Mesenchymal stem cell (in vitro differentiated cells and primary cell): ENCODE measurements around the gene GFPT1.

Experiments
- DNase-seq: peaks from one replicate; pipeline ENCODE4 v3.0.0-alpha.2; 2013
- H2AFZ ChIP-seq: one replicate; pipeline ENCODE4 v1.6.1; 2013; ENCODE audit warnings: low read depth, mild to moderate bottlenecking, control low read depth, inconsistent platforms, low read length, moderate library complexity
- H2AK5ac ChIP-seq: 2 replicates; pipeline ENCODE4 v1.6.1; 2013; ENCODE audit warnings: low read length, moderate library complexity, mild to moderate bottlenecking, inconsistent platforms; ENCODE audit not compliant: severe bottlenecking
- H2BK120ac ChIP-seq: one replicate; pipeline ENCODE4 v1.6.1; 2013; ENCODE audit warnings: low read depth, mild to moderate bottlenecking, inconsistent platforms, low read length, moderate library complexity
- H2BK12ac ChIP-seq, 2 experiments: one replicate each; pipeline ENCODE4 v1.6.1; 2013; ENCODE audit warnings: inconsistent platforms in 2 of 2, low read length in 2 of 2, mild to moderate bottlenecking in 2 of 2, moderate library complexity in 2 of 2, control low read depth in 1 of 2
- H2BK15ac ChIP-seq: one replicate; pipeline ENCODE4 v1.6.1; 2013; ENCODE audit warnings: mild to moderate bottlenecking, low read depth, inconsistent platforms; ENCODE audit not compliant: poor library complexity, severe bottlenecking
- H2BK5ac ChIP-seq: 2 replicates; pipeline ENCODE4 v1.6.1; 2013; ENCODE audit warnings: low read depth, mild to moderate bottlenecking, low read length, control low read depth, inconsistent platforms; ENCODE audit not compliant: poor library complexity, severe bottlenecking
- H3K14ac ChIP-seq, 2 experiments: one replicate each; pipeline ENCODE4 v1.6.1; 2013; ENCODE audit warnings: inconsistent platforms in 2 of 2, low read length in 2 of 2, control low read depth in 1 of 2, mild to moderate bottlenecking in 1 of 2, moderate library complexity in 1 of 2
- H3K18ac ChIP-seq, 2 experiments: one replicate each; pipeline ENCODE4 v1.6.1; 2013; ENCODE audit warnings: inconsistent platforms in 2 of 2, low read length in 2 of 2, control low read depth in 1 of 2, low read depth in 1 of 2, mild to moderate bottlenecking in 1 of 2
- H3K23ac ChIP-seq, 2 experiments: one replicate each; pipeline ENCODE4 v1.6.1; 2013; ENCODE audit warnings: inconsistent platforms in 2 of 2, low read length in 2 of 2, mild to moderate bottlenecking in 2 of 2, moderate library complexity in 2 of 2, control low read depth in 1 of 2
- H3K27ac ChIP-seq: 2 replicates; pipeline ENCODE4 v1.5.1; 2013; ENCODE audit warnings: mild to moderate bottlenecking, moderate library complexity, low read length, control low read depth, inconsistent platforms; ENCODE audit not compliant: poor library complexity, severe bottlenecking
- H3K27me3 ChIP-seq, 2 experiments: 2 replicates each; pipeline versions ENCODE4 v1.6.1 to v1.7.0; 2013; ENCODE audit warnings: low read length in 2 of 2, mild to moderate bottlenecking in 2 of 2, moderate library complexity in 2 of 2, control low read depth in 1 of 2, inconsistent platforms in 1 of 2; ENCODE audit not compliant: control insufficient read depth in 1 of 2, insufficient read depth in 1 of 2
- H3K36me3 ChIP-seq, 2 experiments: 2 replicates each; pipeline versions ENCODE4 v1.6.1 to v1.7.0; 2013; ENCODE audit warnings: low read length in 2 of 2, control low read depth in 1 of 2, inconsistent platforms in 1 of 2, low read depth in 1 of 2, mild to moderate bottlenecking in 1 of 2; ENCODE audit not compliant: insufficient read depth in 2 of 2, control insufficient read depth in 1 of 2
- H3K4ac ChIP-seq, 2 experiments: one replicate each; pipeline ENCODE4 v1.6.1; 2013; ENCODE audit warnings: inconsistent platforms in 2 of 2, low read length in 2 of 2, mild to moderate bottlenecking in 2 of 2, moderate library complexity in 2 of 2, control low read depth in 1 of 2, low read depth in 1 of 2
- H3K4me1 ChIP-seq: 2 replicates; pipeline ENCODE4 v1.6.1; 2013; ENCODE audit warnings: low read depth, low read length, control low read depth; ENCODE audit not compliant: control insufficient read depth, insufficient read depth
- H3K4me2 ChIP-seq: 2 replicates; pipeline ENCODE4 v1.6.1; 2013; ENCODE audit warnings: low read length, mild to moderate bottlenecking, inconsistent platforms; ENCODE audit not compliant: poor library complexity, severe bottlenecking
- H3K4me3 ChIP-seq, 2 experiments: 2 replicates each; pipeline versions ENCODE4 v1.5.1 to v1.7.0; 2013; ENCODE audit warnings: low read length in 2 of 2, mild to moderate bottlenecking in 2 of 2, control low read depth in 1 of 2, low read depth in 1 of 2; ENCODE audit not compliant: insufficient read depth in 1 of 2
- H3K79me1 ChIP-seq: replicated peaks from 2 replicates; pipeline ENCODE4 v1.6.1; 2013; ENCODE audit warnings: mild to moderate bottlenecking, control low read depth, low read length, inconsistent platforms; ENCODE audit not compliant: poor library complexity, severe bottlenecking
- H3K9ac ChIP-seq: 2 replicates; pipeline ENCODE4 v1.7.0; 2013; ENCODE audit warnings: mild to moderate bottlenecking, low read length, moderate library complexity
- H3K9me3 ChIP-seq: 2 replicates; pipeline ENCODE4 v1.7.0; 2013; ENCODE audit warnings: mild to moderate bottlenecking, low read length; ENCODE audit not compliant: control insufficient read depth
- H4K8ac ChIP-seq: one replicate; pipeline ENCODE4 v1.6.1; 2013; ENCODE audit warnings: inconsistent platforms, mild to moderate bottlenecking, low read length, moderate library complexity
- H4K91ac ChIP-seq: one replicate; pipeline ENCODE4 v1.6.1; 2013; ENCODE audit warnings: mild to moderate bottlenecking, low read length, inconsistent platforms
- WGBS: methylation state at CpG from one replicate; pipeline ENCODE4 v1.1.7; 2013; ENCODE audit warnings: mixed read lengths; 5-methylcytosine and 5-hydroxymethylcytosine counted together

GFPT1 gene

DNA sequence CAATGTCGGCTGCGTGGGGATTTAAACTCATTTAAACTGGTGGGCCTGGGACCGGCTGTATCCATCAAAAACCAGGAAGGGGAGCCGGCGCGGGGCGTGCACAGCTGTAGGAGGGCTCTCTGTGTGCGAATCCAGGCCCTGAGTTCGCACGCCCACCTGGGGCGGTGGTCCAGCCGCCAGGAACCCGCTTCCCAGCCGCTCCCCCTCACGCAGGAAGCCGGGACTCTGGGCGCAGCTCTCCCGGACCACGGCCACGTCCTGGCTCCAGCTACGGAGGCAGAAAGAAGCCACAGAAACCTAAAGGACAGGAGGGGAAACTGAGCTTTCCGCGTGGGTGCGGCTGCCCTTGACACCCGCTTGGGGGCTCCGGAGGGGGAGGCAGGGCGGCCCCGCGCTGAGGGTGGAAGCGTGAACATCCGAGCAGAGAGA, 80.6 kb downstream of the GFPT1 start:
- Histone ChIP-seq H3K4me2 (peak overlapping the region; percentile 97), H3K4me1 (peaks cover 27% of the 10 kb centered on the region), H4K91ac (peak overlapping the region; percentile 90), H3K27ac (no peak overlapping the region), H4K8ac (peak overlapping the region; percentile 100), H3K23ac (peak overlapping the region in 1 of 2 experiments; percentile 78), H2BK15ac (peak overlapping the region; percentile 91), H3K27me3 (no peaks in the 10 kb centered on the region), H3K14ac (peak overlapping the region in 1 of 2 experiments; percentile 67), H3K18ac (peak overlapping the region; percentile 78 to 86), H2BK5ac (no peak overlapping the region), H3K4me3 (peak overlapping the region; percentile 64 to 83), H2AK5ac (no peak overlapping the region), H3K36me3 (peaks cover 0 to 8% of the 10 kb centered on the region in 2 experiments), H2BK12ac (peak overlapping the region; percentile 20 to 69), H3K9ac (peak overlapping the region; percentile 90), H2BK120ac (peak overlapping the region; percentile 100), H3K79me1 (no peaks in the 10 kb centered on the region), H3K9me3 (peaks cover 7% of the 10 kb centered on the region), H2AFZ (peak overlapping the region; percentile 76), H3K4ac (peak overlapping the region; percentile 93 to 99)
- DNase-seq: no peak
- 9% methylated on average over 26 of the region's 31 CpGs for whole genome bisulfite sequencing

DNA sequence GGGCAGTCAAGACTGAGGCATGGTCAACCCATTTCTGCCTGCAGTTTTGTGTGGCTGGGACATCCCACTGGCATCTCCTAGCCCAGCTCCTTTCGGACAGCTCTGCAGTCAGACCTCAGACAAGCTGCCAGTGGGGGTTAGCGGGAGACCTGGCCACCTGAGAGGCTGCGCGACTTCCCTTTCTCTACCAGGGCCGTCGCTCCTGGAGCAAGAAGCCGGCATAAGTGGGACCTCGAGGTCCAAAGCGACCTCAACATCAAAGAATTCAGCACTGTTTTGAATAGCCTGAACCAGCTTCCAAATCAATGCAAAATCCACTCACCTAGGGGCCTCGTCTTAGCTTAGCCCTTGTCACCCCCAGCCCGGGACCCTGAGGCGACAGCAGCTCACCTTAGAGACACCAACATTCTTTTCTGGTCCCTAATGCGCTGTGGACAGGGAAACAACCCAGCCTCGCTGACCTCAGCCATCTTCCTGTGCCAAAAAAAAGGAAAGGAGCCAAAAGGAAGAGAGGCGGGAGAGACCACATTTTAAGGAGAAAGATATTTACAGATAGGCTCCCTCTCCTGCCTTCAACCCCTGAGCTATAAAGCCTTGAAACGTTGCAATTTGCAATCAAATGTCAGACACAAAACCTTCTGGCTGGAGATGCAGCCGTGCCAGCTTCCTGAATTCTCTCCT, 81.2 kb downstream of the GFPT1 start:
- peak overlapping the region; percentile 97 for H3K4me2 ChIP-seq
- peak overlapping the region; percentile 100 for H4K8ac ChIP-seq
- no peak overlapping the region for H3K27ac ChIP-seq
- H3K4me1 ChIP-seq: peaks cover 27% of the 10 kb centered on the region
- H2BK15ac ChIP-seq: peak overlapping the region; percentile 96
- H3K36me3 ChIP-seq: peaks cover 0 to 8% of the 10 kb centered on the region in 2 experiments
- no peak overlapping the region for H2BK5ac ChIP-seq
- peak overlapping the region; percentile 78 to 86 for H3K18ac ChIP-seq
- WGBS: 53% methylated on average over 16 of the region's 17 CpGs
- peak overlapping the region; percentile 90 for H3K9ac ChIP-seq
- H3K9me3 ChIP-seq: peaks cover 7% of the 10 kb centered on the region
- DNase-seq: no peak
- H2BK120ac ChIP-seq: peak overlapping the region; percentile 100
- no peaks in the 10 kb centered on the region for H3K79me1 ChIP-seq
- H2BK12ac ChIP-seq: peak overlapping the region; percentile 20 to 69
- H3K14ac ChIP-seq: no peak overlapping the region
- H3K4me3 ChIP-seq: peak overlapping the region in 1 of 2 experiments; percentile 83
- H2AK5ac ChIP-seq: peak overlapping the region; percentile 57
- H4K91ac ChIP-seq: peak overlapping the region; percentile 90
- H3K23ac ChIP-seq: peak overlapping the region in 1 of 2 experiments; percentile 78
- peak overlapping the region; percentile 93 to 99 for H3K4ac ChIP-seq
- no peak overlapping the region for H2AFZ ChIP-seq
- no peaks in the 10 kb centered on the region for H3K27me3 ChIP-seq

DNA sequence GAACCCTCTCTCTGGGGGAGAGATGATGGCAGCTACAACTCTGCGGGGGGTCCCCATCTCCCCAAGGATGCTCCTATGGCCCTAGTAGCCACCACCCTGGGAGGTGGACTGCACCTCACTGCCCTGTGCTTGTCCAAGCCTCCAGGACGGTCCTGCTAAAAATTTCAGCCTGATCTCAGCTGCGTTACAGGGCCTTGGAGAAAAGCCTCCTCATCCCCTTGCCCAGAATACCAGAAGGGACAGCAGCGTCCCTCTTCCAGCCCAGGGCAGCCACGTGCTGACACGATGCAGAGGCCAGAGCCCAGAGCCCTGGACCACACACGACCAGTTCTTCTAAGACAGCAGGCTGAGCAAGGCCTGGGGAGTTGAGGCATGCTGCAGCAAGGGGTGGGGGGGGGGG, 81.9 kb downstream of the GFPT1 start:
- Histone ChIP-seq H2AK5ac (no peak overlapping the region), H3K14ac (peak overlapping the region in 1 of 2 experiments; percentile 1), H2BK12ac (peak overlapping the region; percentile 57 to 62), H3K9ac (no peak overlapping the region), H3K9me3 (peaks cover 7% of the 10 kb centered on the region), H3K36me3 (peaks cover 0 to 3% of the 10 kb centered on the region in 2 experiments), H2BK120ac (peak overlapping the region; percentile 100), H3K27ac (no peak overlapping the region), H2AFZ (no peak overlapping the region), H3K4me3 (no peak overlapping the region), H4K91ac (peak overlapping the region; percentile 68), H2BK5ac (no peak overlapping the region), H3K4me2 (no peak overlapping the region), H3K4ac (peak overlapping the region in 1 of 2 experiments; percentile 46), H3K18ac (peak overlapping the region; percentile 48 to 55), H3K23ac (no peak overlapping the region), H3K27me3 (no peaks in the 10 kb centered on the region), H4K8ac (peak overlapping the region; percentile 68), H3K4me1 (peaks cover 25% of the 10 kb centered on the region), H3K79me1 (no peaks in the 10 kb centered on the region), H2BK15ac (peak overlapping the region; percentile 95)
- 90% methylated on average over 7 of the region's 7 CpGs for WGBS
- DNase-seq: no peak

DNA sequence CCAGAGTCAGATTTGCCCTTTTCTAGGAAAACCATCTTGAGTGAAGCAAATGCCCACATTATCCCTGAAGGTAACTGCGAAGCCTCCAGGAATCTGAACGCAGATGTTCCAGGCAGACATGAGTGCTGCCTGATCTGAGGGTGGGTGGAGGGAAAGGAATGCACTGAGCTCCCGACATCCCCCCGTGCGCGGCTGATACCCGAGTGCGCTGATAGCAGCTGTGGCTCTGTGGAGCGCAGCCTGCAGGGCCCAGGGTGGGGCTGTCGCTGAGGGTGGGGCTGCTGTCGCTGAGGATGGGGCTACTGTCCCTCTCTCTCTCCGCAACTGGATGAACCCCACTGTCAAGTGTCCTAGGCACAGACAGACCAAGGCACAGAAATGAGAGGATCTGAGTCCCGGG, 82.4 kb downstream of the GFPT1 start:
- H3K9me3 ChIP-seq: peaks cover 7% of the 10 kb centered on the region
- peak overlapping the region; percentile 62 to 70 for H2BK12ac ChIP-seq
- H4K8ac ChIP-seq: no peak overlapping the region
- no peak overlapping the region for H2AK5ac ChIP-seq
- H4K91ac ChIP-seq: peak overlapping the region; percentile 86
- no peak overlapping the region for H3K4me2 ChIP-seq
- H2BK120ac ChIP-seq: peak overlapping the region; percentile 100
- H3K79me1 ChIP-seq: no peaks in the 10 kb centered on the region
- no peak overlapping the region for H3K4me3 ChIP-seq
- no peak overlapping the region for H3K14ac ChIP-seq
- H3K4me1 ChIP-seq: peaks cover 26% of the 10 kb centered on the region
- no peak overlapping the region for H3K27ac ChIP-seq
- H3K4ac ChIP-seq: no peak overlapping the region
- 95% methylated on average over 13 of the region's 13 CpGs for WGBS
- no peak overlapping the region for H2BK15ac ChIP-seq
- DNase-seq: no peak
- H2AFZ ChIP-seq: no peak overlapping the region
- no peak overlapping the region for H3K9ac ChIP-seq
- peak overlapping the region in 1 of 2 experiments; percentile 37 for H3K18ac ChIP-seq
- no peak overlapping the region for H3K23ac ChIP-seq
- peaks cover 0 to 2% of the 10 kb centered on the region in 2 experiments for H3K36me3 ChIP-seq
- no peak overlapping the region for H2BK5ac ChIP-seq
- no peaks in the 10 kb centered on the region for H3K27me3 ChIP-seq
